Common myeloid progenitor, CD34-positive (primary cell): ENCODE results near the gene PHF12.

ENCODE experiments used
- CTCF ChIA-PET: fragments of 350-600 bp; sonication (Branson Sonifier 250); formaldehyde crosslinking; loops from one replicate; lab custom pipeline; 2021; ENCODE audit warnings: antibody characterized with exemption; lab: Charles Lee
- POLR2A ChIA-PET: fragments of 350-600 bp; sonication (Branson Sonifier 250); formaldehyde crosslinking; loops from one replicate; lab custom pipeline; 2021; ENCODE audit warnings: antibody characterized with exemption; lab: Charles Lee
- DNase-seq, 3 donors: peaks; one replicate each; pipeline versions ENCODE4 v3.0.0 to v3.0.0-alpha.2; 2013
- H3K27ac ChIP-seq, 2 experiments: 1 replicate in 1 of 2; 2 replicates in 1 of 2; pipeline ENCODE4 v1.7.0; 2013; ENCODE audit warnings: inconsistent platforms in 2 of 2, low read length in 2 of 2, mild to moderate bottlenecking in 2 of 2, low read depth in 1 of 2, moderate library complexity in 1 of 2; ENCODE audit not compliant: severe bottlenecking in 2 of 2, insufficient read depth in 1 of 2, poor library complexity in 1 of 2
- H3K27me3 ChIP-seq, 5 experiments: replicated peaks in 2 of 5; 1 replicate in 3 of 5; 2 replicates in 2 of 5; pipeline versions ENCODE4 v1.6.1 to v1.7.0; 2013; ENCODE audit warnings: low read length in 4 of 5, mild to moderate bottlenecking in 2 of 5, moderate library complexity in 2 of 5, inconsistent platforms in 1 of 5; ENCODE audit not compliant: insufficient read depth in 5 of 5, control insufficient read depth in 4 of 5
- H3K36me3 ChIP-seq, 4 experiments: 1 replicate in 2 of 4; 2 replicates in 2 of 4; pipeline versions ENCODE4 v1.6.1 to v1.7.0; 2013; ENCODE audit warnings: low read length in 3 of 4, control low read depth in 1 of 4, mild to moderate bottlenecking in 1 of 4; ENCODE audit not compliant: control insufficient read depth in 4 of 4, insufficient read depth in 4 of 4
- H3K4me1 ChIP-seq, 4 experiments: 1 replicate in 3 of 4; 2 replicates in 1 of 4; pipeline versions ENCODE4 v1.6.1 to v1.7.1; 2013; ENCODE audit warnings: low read length in 3 of 4, mild to moderate bottlenecking in 3 of 4, control low read depth in 1 of 4, inconsistent platforms in 1 of 4, moderate library complexity in 1 of 4; ENCODE audit not compliant: control insufficient read depth in 4 of 4, insufficient read depth in 4 of 4; ENCODE audit errors: control extremely low read depth in 1 of 4
- H3K4me3 ChIP-seq, 7 experiments: 1 replicate in 4 of 7; 2 replicates in 3 of 7; pipeline versions ENCODE4 v1.5.1 to v1.7.0; 2013; ENCODE audit warnings: mild to moderate bottlenecking in 7 of 7, low read length in 6 of 7, moderate library complexity in 6 of 7, inconsistent platforms in 2 of 7, low read depth in 2 of 7, control low read depth in 1 of 7; ENCODE audit not compliant: insufficient read depth in 4 of 7, control insufficient read depth in 1 of 7; ENCODE audit errors: extremely low read depth in 1 of 7
- H3K9me3 ChIP-seq, 5 experiments: 1 replicate in 4 of 5; 2 replicates in 1 of 5; pipeline versions ENCODE4 v1.6.1 to v1.7.1; 2013; ENCODE audit warnings: low read length in 4 of 5, mild to moderate bottlenecking in 2 of 5, inconsistent platforms in 1 of 5, low read depth in 1 of 5, moderate library complexity in 1 of 5; ENCODE audit not compliant: control insufficient read depth in 4 of 5, insufficient read depth in 2 of 5; ENCODE audit errors: control extremely low read depth in 1 of 5
- WGBS: methylation state at CpG from one replicate; pipeline ENCODE4 v1.1.5; 2013; ENCODE audit not compliant: insufficient coverage; 5-methylcytosine and 5-hydroxymethylcytosine counted together

The PHF12 gene

GRCh38 chr17:28916302-28916934 is 34.9 kb downstream of the PHF12 start:
- Histone ChIP-seq H3K27me3 (no peaks in the 10 kb centered on the region), H3K4me3 (no peak overlapping the region), H3K36me3 (peaks cover 22 to 92% (median 79%) of the 10 kb centered on the region in 4 experiments), H3K9me3 (no peaks in the 10 kb centered on the region), H3K27ac (no peak overlapping the region), H3K4me1 (no peaks in the 10 kb centered on the region)
- DNase-seq, result peak; percentile 45 to 63 (median 59)
- CTCF ChIA-PET, result interaction anchor here (0.7 to 17.7 kb wide), 17 partner anchors 6 to 190 kb away, joined by 3 to 216 read pairs (median 5); partner anchors contain the start of genes DHRS13 and TLCD1
- WGBS, result 53% methylated on average over 6 of the region's 6 CpGs
- POLR2A ChIA-PET, result no interaction called here

- Histone ChIP-seq H3K4me3 (no peak overlapping the region), H3K9me3 (no peaks in the 10 kb centered on the region), H3K27ac (no peak overlapping the region), H3K4me1 (no peaks in the 10 kb centered on the region), H3K27me3 (no peaks in the 10 kb centered on the region), H3K36me3 (peaks cover 42 to 94% (median 86%) of the 10 kb centered on the region in 4 experiments)
- ChIA-PET POLR2A (no interaction called here), CTCF (interaction anchor here (0.9 to 17.7 kb wide), 10 partner anchors 10 to 159 kb away, joined by 3 to 216 read pairs (median 4); partner anchors contain the start of gene DHRS13)
- no peak for DNase-seq
- 100% methylated on average over 5 of the region's 6 CpGs for WGBS
Measured at GRCh38 chr17:28912938-28913333, 38.4 kb downstream of the PHF12 start.

- Histone ChIP-seq H3K36me3 (peaks cover 43 to 94% (median 87%) of the 10 kb centered on the region in 4 experiments), H3K4me3 (no peak overlapping the region), H3K27ac (no peak overlapping the region), H3K27me3 (no peaks in the 10 kb centered on the region), H3K9me3 (no peaks in the 10 kb centered on the region), H3K4me1 (no peaks in the 10 kb centered on the region)
- DNase-seq, result peak in 2 of 3 donors; percentile 41 to 49
- WGBS, result 95% methylated on average over 16 of the region's 20 CpGs
- POLR2A ChIA-PET, result no interaction called here
- CTCF ChIA-PET, result interaction anchor here (0.9 to 17.7 kb wide), 9 partner anchors 9 to 158 kb away, joined by 3 to 216 read pairs (median 4); partner anchors contain the start of gene DHRS13
Measured at GRCh38 chr17:28912281-28912937, 38.9 kb downstream of the PHF12 start.

- WGBS, result 97% methylated on average over 13 of the region's 13 CpGs
- no peak overlapping the region for H3K27ac ChIP-seq
Measured at GRCh38 chr17:28911411-28912045, 39.8 kb downstream of the PHF12 start.

GRCh38 chr17:28910534-28910933 is 40.8 kb downstream of the PHF12 start:
- CTCF ChIA-PET, result interaction anchor here (1.2 to 17.7 kb wide), 8 partner anchors 12 to 185 kb away, joined by 3 to 216 read pairs (median 7); partner anchors contain the start of genes FLOT2 and TLCD1
- Histone ChIP-seq H3K27me3 (no peaks in the 10 kb centered on the region), H3K9me3 (no peaks in the 10 kb centered on the region), H3K4me1 (no peaks in the 10 kb centered on the region), H3K27ac (no peak overlapping the region), H3K36me3 (peaks cover 42 to 96% (median 89%) of the 10 kb centered on the region in 4 experiments), H3K4me3 (no peak overlapping the region)
- no CpG with 5 or more reads among the region's 1 CpG for WGBS
- POLR2A ChIA-PET, result no interaction called here
- DNase-seq, result no peak

More at GRCh38 chr17:28911411-28912045, 39.8 kb downstream of the PHF12 start:
- H3K4me3 ChIP-seq, result no peak overlapping the region
- H3K9me3 ChIP-seq, result no peaks in the 10 kb centered on the region
- no peaks in the 10 kb centered on the region for H3K4me1 ChIP-seq
- H3K27me3 ChIP-seq, result no peaks in the 10 kb centered on the region
- ChIA-PET CTCF (interaction anchor here (1.0 to 17.7 kb wide), 10 partner anchors 11 to 186 kb away, joined by 3 to 216 read pairs (median 6); partner anchors contain the start of genes FLOT2 and TLCD1), POLR2A (no interaction called here)
- DNase-seq, result no peak
- H3K36me3 ChIP-seq, result peaks cover 44 to 94% (median 86%) of the 10 kb centered on the region in 4 experiments

GRCh38 chr17:28908640-28909167 is 42.6 kb downstream of the PHF12 start:
- peak overlapping the region in 1 of 2 experiments; percentile 18 for H3K27ac ChIP-seq
- ChIA-PET POLR2A (interaction anchor here (2.8 kb wide), 1 partner anchor 17 kb away, joined by 9 read pairs; no protein-coding TSS in a partner anchor), CTCF (interaction anchor here (1.0 to 17.7 kb wide), 6 partner anchors 14 to 60 kb away, joined by 3 to 216 read pairs (median 8); no protein-coding TSS in a partner anchor)
- H3K4me1 ChIP-seq, result no peaks in the 10 kb centered on the region
- peaks cover 42 to 89% (median 76%) of the 10 kb centered on the region in 4 experiments for H3K36me3 ChIP-seq
- no peaks in the 10 kb centered on the region for H3K9me3 ChIP-seq
- 100% methylated on average over 4 of the region's 6 CpGs for WGBS
- no peak for DNase-seq
- no peak overlapping the region for H3K4me3 ChIP-seq
- no peaks in the 10 kb centered on the region for H3K27me3 ChIP-seq
